Upper lobe of left lung (tissue), 4 donors: Measurements from ENCODE around the gene APOC3.

ENCODE experiments used
- CTCF ChIP-seq, 6 experiments: fragments of 450-650 bp in 4 of 6; fragments of 200-600 bp in 2 of 6; sonication (generic) in 2 of 6; IDR thresholded peaks; one replicate each; pipeline ENCODE4 v1.5.1; 2016 to 2019; ENCODE audit warnings: antibody characterized with exemption in 6 of 6
- POLR2A ChIP-seq, 4 donors: fragments of 450-650 bp; IDR thresholded peaks; one replicate each; pipeline ENCODE4 v1.5.1; 2016 to 2017; ENCODE audit warnings: antibody characterized with exemption in 4 of 4, mild to moderate bottlenecking in 2 of 4

GRCh38 chr11:116826751-116827431, 2.8 kb upstream of the APOC3 start:
- TF ChIP-seq CTCF (IDR thresholded peaks at IDR 0.05) (no peak), POLR2A (IDR thresholded peaks at IDR 0.05) (no peak)
